HFFc6 (cell line): ENCODE data around the gene NTHL1. TPM values are rescaled to one million over a fixed set of nuclear protein-coding genes. Genes with fewer than 3 reads are reported as not detected.

Experiments used
- DNase-seq: peaks from one replicate; pipeline ENCODE4 v3.0.0-alpha.2; 2018
- H3K27ac Mint-ChIP-seq: 2 replicates; pipeline ENCODE4 v1.8.0; 2020; ENCODE audit warnings: mild to moderate bottlenecking, mixed read lengths
- H3K27me3 Mint-ChIP-seq: 2 replicates; pipeline ENCODE4 v1.8.0; 2021; ENCODE audit warnings: mild to moderate bottlenecking, moderate library complexity, mixed read lengths; ENCODE audit not compliant: insufficient read depth
- H3K36me3 Mint-ChIP-seq: 2 replicates; pipeline ENCODE4 v1.8.0; 2021; ENCODE audit warnings: low read depth, mixed read lengths
- H3K4me1 Mint-ChIP-seq: 2 replicates; pipeline ENCODE4 v1.8.0; 2020; ENCODE audit warnings: low read depth, mixed read lengths
- H3K4me3 Mint-ChIP-seq: 2 replicates; pipeline ENCODE4 v1.8.0; 2020; ENCODE audit warnings: mild to moderate bottlenecking, moderate library complexity, mixed read lengths
- H3K9me3 Mint-ChIP-seq: 2 replicates; pipeline ENCODE4 v1.8.0; 2020; ENCODE audit warnings: mild to moderate bottlenecking, mixed read lengths
- CTCF ChIP-seq: fragments of 200-600 bp; sonication (generic); IDR thresholded peaks from 2 replicates; pipeline ENCODE4 v1.5.0; 2021; ENCODE audit warnings: antibody characterized with exemption, mild to moderate bottlenecking
- total RNA-seq, 6 experiments: library from RNA; stranded (reverse); fragmentation: NEBNext Ultra II Directional; extraction: Animal tissue kit (Norgen Biotek cat#: 25700); gene quantifications; 2 replicates in 1 of 6; 3 replicates in 5 of 6; pipeline ENCODE4 v1.2.3, GENCODE V29; 2021

The NTHL1 gene
- total RNA-seq, 6 experiments from 2014 or later, result 23.7 to 31.5 (median 26.4) TPM

DNA sequence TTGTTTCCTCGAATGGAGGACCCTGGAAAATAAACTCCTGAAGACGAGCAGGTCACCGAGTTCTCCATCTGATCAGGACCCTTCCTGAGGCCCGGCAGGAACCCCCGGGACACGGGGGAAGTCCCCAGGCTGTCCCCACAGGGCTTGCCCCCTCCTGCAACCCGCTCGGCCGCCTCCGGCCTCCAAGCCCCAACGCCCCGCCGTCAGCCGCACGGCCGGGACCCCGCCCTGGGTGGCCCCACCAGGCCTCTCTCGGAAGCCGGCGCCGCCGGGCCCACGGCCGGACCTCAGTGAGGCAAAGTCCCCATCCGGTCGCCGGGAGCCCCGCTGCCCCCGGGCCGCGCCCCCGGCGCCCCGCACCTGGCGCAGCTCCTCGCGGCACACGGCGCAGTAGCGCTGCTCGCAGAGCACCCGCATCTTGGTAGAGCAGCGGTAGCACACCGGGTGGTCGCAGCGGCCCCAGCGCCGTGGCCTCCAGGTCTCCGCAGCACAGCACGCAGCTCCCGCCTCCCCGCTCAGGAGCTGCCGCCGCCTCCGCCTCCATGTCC, 38.4 kb downstream of the NTHL1 start:
- no peak for DNase-seq
- H3K4me1 Mint-ChIP-seq, result peaks cover 26% of the 10 kb centered on the region
- no peaks in the 10 kb centered on the region for H3K9me3 Mint-ChIP-seq
- peaks cover 2% of the 10 kb centered on the region; the same call in 1 of the 2 replicates for H3K27me3 Mint-ChIP-seq
- H3K27ac Mint-ChIP-seq, result peak overlapping the region; percentile 74
- peak overlapping the region; percentile 94 for H3K4me3 Mint-ChIP-seq
- H3K36me3 Mint-ChIP-seq, result peaks cover 5% of the 10 kb centered on the region; the same call in 1 of the 2 replicates
- TF ChIP-seq CTCF, result 0 out of 2 replicates have a peak, but pooled peaks have one; percentile 0

DNA sequence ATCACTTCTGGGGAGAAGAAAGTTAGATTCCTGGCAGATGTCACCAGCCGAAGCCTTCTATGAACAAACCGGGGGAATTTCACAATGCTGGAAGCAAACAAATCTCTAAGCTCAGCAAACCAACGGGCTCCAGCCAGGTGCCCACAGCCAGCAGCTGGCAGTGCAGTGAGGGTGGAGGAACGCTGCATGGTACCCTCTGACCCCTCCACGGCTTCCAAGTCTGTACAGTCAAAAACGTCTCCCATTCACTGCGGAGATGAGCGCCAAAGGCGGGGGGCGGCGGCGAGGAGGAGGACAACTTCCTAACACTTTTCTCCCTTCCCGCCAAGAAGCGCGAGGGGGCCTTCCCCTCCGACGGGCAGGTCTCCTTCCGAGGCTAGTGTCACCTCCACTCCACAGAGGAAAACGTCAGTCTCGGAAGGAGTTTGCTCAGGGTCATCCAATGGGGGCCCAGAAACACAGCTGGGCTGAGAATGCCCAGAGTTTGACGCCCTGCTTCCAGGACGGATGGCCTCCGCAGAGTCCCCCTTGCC, 38.9 kb downstream of the NTHL1 start:
- DNase-seq, result no peak
- Mint-ChIP-seq H3K9me3 (no peaks in the 10 kb centered on the region), H3K27me3 (peaks cover 2% of the 10 kb centered on the region; the same call in 1 of the 2 replicates), H3K27ac (peak overlapping the region; percentile 74), H3K4me3 (peak overlapping the region; percentile 94), H3K36me3 (peaks cover 5% of the 10 kb centered on the region; the same call in 1 of the 2 replicates), H3K4me1 (peaks cover 26% of the 10 kb centered on the region)
- no peak for TF ChIP-seq CTCF

- peak overlapping the region; percentile 74 for H3K27ac Mint-ChIP-seq
- DNase-seq, result no peak
- H3K9me3 Mint-ChIP-seq, result no peaks in the 10 kb centered on the region
- peaks cover 5% of the 10 kb centered on the region; the same call in 1 of the 2 replicates for H3K36me3 Mint-ChIP-seq
- peaks cover 26% of the 10 kb centered on the region for H3K4me1 Mint-ChIP-seq
- H3K4me3 Mint-ChIP-seq, result peak overlapping the region; percentile 94
- H3K27me3 Mint-ChIP-seq, result peaks cover 2% of the 10 kb centered on the region; the same call in 1 of the 2 replicates
- TF ChIP-seq CTCF, result no peak
These were observed 39.6 kb downstream of the NTHL1 start for GRCh38 chr16:2008009-2008526.

DNA sequence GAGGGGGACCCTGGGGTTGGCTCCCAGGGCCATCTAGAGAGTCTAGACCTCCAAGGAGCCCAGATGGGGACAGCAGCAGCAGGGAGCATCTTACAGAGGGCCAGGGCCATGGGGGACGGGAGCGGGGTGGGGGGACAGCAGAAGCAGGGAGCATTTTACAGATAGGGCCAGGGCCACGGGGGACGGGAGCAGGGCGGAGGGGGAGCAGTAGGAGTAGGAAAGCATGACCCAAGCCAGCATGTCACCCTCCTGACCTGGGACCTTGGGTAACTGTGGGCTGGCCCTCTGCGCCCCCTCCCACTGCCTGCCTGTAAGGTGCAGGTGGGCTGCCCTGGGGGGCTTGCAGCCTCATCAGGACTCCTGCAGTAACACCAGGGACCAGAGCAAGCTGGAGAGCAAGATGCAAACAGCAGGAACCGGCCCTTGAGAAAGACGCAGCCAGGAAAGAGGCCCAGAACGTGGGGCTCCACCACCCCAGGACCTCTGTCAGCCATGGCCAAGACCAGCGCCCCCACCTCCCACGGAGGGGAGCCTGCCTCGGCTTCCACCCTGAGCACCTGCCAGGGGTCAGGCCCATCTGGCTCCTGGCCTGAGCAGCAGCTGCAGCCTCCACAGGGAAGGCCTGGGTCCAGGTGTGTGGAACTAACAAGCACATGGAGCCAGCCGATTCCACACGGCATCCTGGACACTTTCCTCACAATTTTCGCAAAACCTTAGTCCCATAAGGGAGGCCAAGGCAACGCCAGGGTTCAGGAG, 40.4 kb downstream of the NTHL1 start:
- TF ChIP-seq CTCF, result no peak
- H3K27me3 Mint-ChIP-seq, result peaks cover 2% of the 10 kb centered on the region; the same call in 1 of the 2 replicates
- H3K9me3 Mint-ChIP-seq, result no peaks in the 10 kb centered on the region
- no peak for DNase-seq
- H3K27ac Mint-ChIP-seq, result peak overlapping the region; percentile 74
- H3K4me1 Mint-ChIP-seq, result peaks cover 26% of the 10 kb centered on the region
- peak overlapping the region; percentile 94 for H3K4me3 Mint-ChIP-seq
- peaks cover 5% of the 10 kb centered on the region; the same call in 1 of the 2 replicates for H3K36me3 Mint-ChIP-seq

DNA sequence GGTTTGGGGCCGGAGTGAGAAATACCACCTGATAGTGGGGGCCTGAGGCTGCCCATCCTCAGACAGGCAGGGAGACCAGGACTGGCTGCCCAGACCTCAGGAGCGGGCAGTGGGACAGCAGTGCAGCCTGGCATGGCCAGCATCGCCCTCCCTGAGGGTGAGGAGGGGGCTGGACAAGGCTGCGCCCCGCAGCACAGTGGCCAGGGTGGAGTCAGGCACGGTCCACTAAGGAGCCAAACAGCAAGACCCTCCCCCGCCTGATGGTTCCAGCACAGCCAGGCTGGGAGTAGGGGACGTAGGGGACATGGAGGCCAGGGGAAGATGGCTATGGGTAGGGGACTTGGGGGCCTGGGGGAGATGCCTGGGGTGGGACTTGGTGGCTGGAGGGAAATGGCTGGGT, 41.3 kb downstream of the NTHL1 start:
- TF ChIP-seq CTCF, result no peak
- H3K27ac Mint-ChIP-seq, result no peak overlapping the region
- peaks cover 2% of the 10 kb centered on the region; the same call in 1 of the 2 replicates for H3K27me3 Mint-ChIP-seq
- H3K4me3 Mint-ChIP-seq, result no peak overlapping the region
- H3K36me3 Mint-ChIP-seq, result peaks cover 5% of the 10 kb centered on the region; the same call in 1 of the 2 replicates
- H3K9me3 Mint-ChIP-seq, result no peaks in the 10 kb centered on the region
- H3K4me1 Mint-ChIP-seq, result peaks cover 26% of the 10 kb centered on the region
- no peak for DNase-seq
